ENCODE measurements around the gene TRAF3IP3.

GRCh38 chr1:209708297-209708696 lies 47.6 kb upstream of the TRAF3IP3 start:
- TF ChIP-seq, protein P1, sequence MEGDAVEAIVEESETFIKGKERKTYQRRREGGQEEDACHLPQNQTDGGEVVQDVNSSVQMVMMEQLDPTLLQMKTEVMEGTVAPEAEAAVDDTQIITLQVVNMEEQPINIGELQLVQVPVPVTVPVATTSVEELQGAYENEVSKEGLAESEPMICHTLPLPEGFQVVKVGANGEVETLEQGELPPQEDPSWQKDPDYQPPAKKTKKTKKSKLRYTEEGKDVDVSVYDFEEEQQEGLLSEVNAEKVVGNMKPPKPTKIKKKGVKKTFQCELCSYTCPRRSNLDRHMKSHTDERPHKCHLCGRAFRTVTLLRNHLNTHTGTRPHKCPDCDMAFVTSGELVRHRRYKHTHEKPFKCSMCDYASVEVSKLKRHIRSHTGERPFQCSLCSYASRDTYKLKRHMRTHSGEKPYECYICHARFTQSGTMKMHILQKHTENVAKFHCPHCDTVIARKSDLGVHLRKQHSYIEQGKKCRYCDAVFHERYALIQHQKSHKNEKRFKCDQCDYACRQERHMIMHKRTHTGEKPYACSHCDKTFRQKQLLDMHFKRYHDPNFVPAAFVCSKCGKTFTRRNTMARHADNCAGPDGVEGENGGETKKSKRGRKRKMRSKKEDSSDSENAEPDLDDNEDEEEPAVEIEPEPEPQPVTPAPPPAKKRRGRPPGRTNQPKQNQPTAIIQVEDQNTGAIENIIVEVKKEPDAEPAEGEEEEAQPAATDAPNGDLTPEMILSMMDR (conservative IDR thresholded peaks at IDR 0.05 in 1 of 2, IDR thresholded peaks at IDR 0.05 in 1 of 2; ENCODE audit: extremely low read depth in 1 of 2, insufficient read depth in 1 of 2, low read depth in 1 of 2, low read length in 2 of 2), result no peak
- no peak for TF ChIP-seq EZH2 (IDR thresholded peaks at IDR 0.05; ENCODE audit: borderline replicate concordance, low read length)

All from mammary epithelial cell (primary cell).